OCI-LY1 (cell line): ENCODE results near the gene BDKRB1.

ENCODE experiments used
- EZH2 ChIP-seq: fragments of 200-600 bp; sonication (generic), shearing (Covaris generic); IDR thresholded peaks from 2 replicates; pipeline ENCODE4 v1.8.0; 2017; ENCODE audit warnings: borderline replicate concordance, mixed run types, mild to moderate bottlenecking, antibody characterized with exemption, low read length, moderate library complexity, mixed read lengths
- TF ChIP-seq, protein P1 (sequence below): fragments of 200-600 bp; sonication (generic), shearing (Covaris generic); IDR thresholded peaks from 2 replicates; pipeline ENCODE4 v1.5.1; 2017; ENCODE audit warnings: mild to moderate bottlenecking, antibody characterized with exemption, low read length, moderate library complexity, mixed read lengths

DNA sequence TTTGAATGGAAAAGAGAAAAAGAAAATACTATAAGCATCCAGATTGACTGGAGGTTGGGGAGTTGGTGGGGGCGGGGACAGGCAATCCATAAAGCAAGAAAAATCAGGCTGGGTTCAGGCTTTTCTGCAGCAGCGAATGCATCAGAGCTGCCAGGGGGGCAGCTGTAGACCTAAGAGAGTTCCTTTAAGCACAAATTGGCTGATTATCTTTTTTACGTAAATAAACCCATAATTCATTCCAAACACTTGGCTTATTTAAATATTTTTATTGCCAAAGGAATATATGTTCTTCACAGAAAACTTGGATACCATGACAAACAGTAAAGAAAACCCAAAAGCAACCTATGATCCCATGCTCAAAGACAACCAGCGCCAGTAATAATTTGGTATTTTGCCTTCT is 41.2 kb upstream of the BDKRB1 start:
- TF ChIP-seq, protein P1, sequence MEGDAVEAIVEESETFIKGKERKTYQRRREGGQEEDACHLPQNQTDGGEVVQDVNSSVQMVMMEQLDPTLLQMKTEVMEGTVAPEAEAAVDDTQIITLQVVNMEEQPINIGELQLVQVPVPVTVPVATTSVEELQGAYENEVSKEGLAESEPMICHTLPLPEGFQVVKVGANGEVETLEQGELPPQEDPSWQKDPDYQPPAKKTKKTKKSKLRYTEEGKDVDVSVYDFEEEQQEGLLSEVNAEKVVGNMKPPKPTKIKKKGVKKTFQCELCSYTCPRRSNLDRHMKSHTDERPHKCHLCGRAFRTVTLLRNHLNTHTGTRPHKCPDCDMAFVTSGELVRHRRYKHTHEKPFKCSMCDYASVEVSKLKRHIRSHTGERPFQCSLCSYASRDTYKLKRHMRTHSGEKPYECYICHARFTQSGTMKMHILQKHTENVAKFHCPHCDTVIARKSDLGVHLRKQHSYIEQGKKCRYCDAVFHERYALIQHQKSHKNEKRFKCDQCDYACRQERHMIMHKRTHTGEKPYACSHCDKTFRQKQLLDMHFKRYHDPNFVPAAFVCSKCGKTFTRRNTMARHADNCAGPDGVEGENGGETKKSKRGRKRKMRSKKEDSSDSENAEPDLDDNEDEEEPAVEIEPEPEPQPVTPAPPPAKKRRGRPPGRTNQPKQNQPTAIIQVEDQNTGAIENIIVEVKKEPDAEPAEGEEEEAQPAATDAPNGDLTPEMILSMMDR, result no peak
- no peak for TF ChIP-seq EZH2
